Neural progenitor cell (in vitro differentiated cells): ENCODE measurements around the gene FKBP5.

ENCODE experiments used
- EZH2phosphoT487 ChIP-seq: fragments of 200-600 bp; sonication (generic); IDR thresholded peaks from 2 replicates; pipeline ENCODE4 v1.6.1; 2017; ENCODE audit warnings: antibody characterized with exemption
- TF ChIP-seq, protein P1 (sequence below): fragments of 200-600 bp; sonication (generic); IDR thresholded peaks from 2 replicates; pipeline ENCODE4 v1.5.1; 2017; ENCODE audit warnings: antibody characterized with exemption, mild to moderate bottlenecking

DNA sequence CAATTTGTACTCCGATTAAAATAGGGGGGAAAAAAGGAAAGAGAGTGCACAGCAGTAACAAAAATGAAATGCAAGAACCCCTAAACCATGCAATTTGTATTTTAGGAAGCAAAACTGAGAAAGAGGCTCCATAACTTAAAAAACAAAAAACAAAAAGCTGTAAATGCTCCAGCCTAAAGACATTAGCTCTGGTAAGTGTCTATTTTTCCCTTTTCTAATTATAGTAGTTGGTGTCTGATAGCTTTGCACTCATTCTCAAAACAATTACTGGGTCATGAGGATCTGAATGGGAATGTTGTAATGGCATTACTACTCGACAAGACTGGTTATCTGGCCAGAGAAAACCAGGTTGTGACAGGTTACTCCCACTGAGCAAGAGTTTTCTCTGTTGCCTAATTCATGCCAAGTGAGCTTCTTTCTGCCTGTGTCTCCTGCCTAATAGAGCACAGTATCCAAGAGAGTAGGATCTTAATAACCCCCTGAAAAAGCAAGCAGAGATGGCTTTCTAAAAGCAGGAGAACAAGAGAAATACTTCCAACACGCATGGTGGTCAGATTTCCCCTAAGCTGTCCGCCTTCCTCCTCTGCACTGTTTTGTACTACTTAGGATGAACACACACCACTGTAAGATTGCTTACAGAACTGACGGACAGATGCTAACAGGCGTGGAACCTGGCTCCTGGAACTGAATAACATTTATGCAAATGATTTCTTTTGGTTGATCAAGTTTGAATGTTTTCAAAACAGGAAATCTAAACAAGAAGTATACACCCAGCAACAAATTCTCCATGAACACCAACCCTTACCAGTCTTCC lies 86.4 kb downstream of the FKBP5 start:
- TF ChIP-seq, protein P1, sequence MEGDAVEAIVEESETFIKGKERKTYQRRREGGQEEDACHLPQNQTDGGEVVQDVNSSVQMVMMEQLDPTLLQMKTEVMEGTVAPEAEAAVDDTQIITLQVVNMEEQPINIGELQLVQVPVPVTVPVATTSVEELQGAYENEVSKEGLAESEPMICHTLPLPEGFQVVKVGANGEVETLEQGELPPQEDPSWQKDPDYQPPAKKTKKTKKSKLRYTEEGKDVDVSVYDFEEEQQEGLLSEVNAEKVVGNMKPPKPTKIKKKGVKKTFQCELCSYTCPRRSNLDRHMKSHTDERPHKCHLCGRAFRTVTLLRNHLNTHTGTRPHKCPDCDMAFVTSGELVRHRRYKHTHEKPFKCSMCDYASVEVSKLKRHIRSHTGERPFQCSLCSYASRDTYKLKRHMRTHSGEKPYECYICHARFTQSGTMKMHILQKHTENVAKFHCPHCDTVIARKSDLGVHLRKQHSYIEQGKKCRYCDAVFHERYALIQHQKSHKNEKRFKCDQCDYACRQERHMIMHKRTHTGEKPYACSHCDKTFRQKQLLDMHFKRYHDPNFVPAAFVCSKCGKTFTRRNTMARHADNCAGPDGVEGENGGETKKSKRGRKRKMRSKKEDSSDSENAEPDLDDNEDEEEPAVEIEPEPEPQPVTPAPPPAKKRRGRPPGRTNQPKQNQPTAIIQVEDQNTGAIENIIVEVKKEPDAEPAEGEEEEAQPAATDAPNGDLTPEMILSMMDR, result no peak
- TF ChIP-seq EZH2phosphoT487, result no peak
